Ascending aorta (tissue), 2 donors: Measurements from ENCODE around the gene MORC3. TPM values are rescaled to one million over a fixed set of nuclear protein-coding genes. Genes with fewer than 3 reads are reported as not detected.

Experiments used
- DNase-seq, 2 donors: peaks; one replicate each; pipeline ENCODE4 v3.0.0-alpha.2; 2019; ENCODE audit warnings: low spot score in 2 of 2
- H3K27ac ChIP-seq, 2 donors: fragments of 200-600 bp; sonication (generic); one replicate each; pipeline ENCODE4 v1.5.1; 2016 to 2017; ENCODE audit warnings: mild to moderate bottlenecking in 1 of 2
- H3K27me3 ChIP-seq: fragments of 200-600 bp; sonication (generic); one replicate; pipeline ENCODE4 v1.5.1; 2017
- H3K36me3 ChIP-seq, 2 donors: fragments of 200-600 bp; sonication (generic); one replicate each; pipeline ENCODE4 v1.5.1; 2016
- H3K4me1 ChIP-seq, 2 donors: fragments of 200-600 bp; sonication (generic); one replicate each; pipeline ENCODE4 v1.5.1; 2016 to 2017; ENCODE audit warnings: mild to moderate bottlenecking in 1 of 2
- H3K4me3 ChIP-seq, 2 donors: fragments of 200-600 bp; sonication (generic); one replicate each; pipeline ENCODE4 v1.5.1; 2016 to 2017; ENCODE audit warnings: mild to moderate bottlenecking in 1 of 2
- H3K9me3 ChIP-seq, 2 donors: fragments of 200-600 bp; sonication (generic); one replicate each; pipeline ENCODE4 v1.5.1; 2016
- CTCF ChIP-seq, 3 experiments: fragments of 200-600 bp in 2 of 3; fragments of 450-650 bp in 1 of 3; sonication (generic) in 2 of 3; IDR thresholded peaks; one replicate each; pipeline ENCODE4 v1.5.1; 2016 to 2019; ENCODE audit warnings: antibody characterized with exemption in 3 of 3, mild to moderate bottlenecking in 1 of 3, moderate library complexity in 1 of 3
- intact Hi-C: fragments of 100-400 bp; cut with DNase I; formaldehyde crosslinking; loops from one replicate; pipeline ENCODE4 v1.15.1; 2023
- total RNA-seq: library from RNA; depleted of rRNA; stranded (reverse); fragments of >200 nt; gene quantifications from one replicate; pipeline ENCODE4 v1.1.0, GENCODE V29; 2016

The MORC3 gene
- total RNA-seq, 1 donor from 2014 or later, result 7.9 TPM

- no peak for DNase-seq
- no peaks in the 10 kb centered on the region for H3K9me3 ChIP-seq
- intact Hi-C loops, result no loop called here
- no peak overlapping the region for H3K4me3 ChIP-seq
- H3K36me3 ChIP-seq, result peaks cover 0 to 3% of the 10 kb centered on the region in 2 donors
- no peaks in the 10 kb centered on the region for H3K27me3 ChIP-seq
- no peak overlapping the region for H3K27ac ChIP-seq
- no peaks in the 10 kb centered on the region for H3K4me1 ChIP-seq
- TF ChIP-seq CTCF (IDR thresholded peaks at IDR 0.05), result no peak
Measured at GRCh38 chr21:36402339-36402738, 82.3 kb downstream of the MORC3 start.

- no peaks in the 10 kb centered on the region for H3K4me1 ChIP-seq
- H3K27me3 ChIP-seq, result no peaks in the 10 kb centered on the region
- H3K9me3 ChIP-seq, result no peaks in the 10 kb centered on the region
- DNase-seq, result no peak
- H3K27ac ChIP-seq, result no peak overlapping the region
- no peak for TF ChIP-seq CTCF (IDR thresholded peaks at IDR 0.05)
- H3K4me3 ChIP-seq, result no peak overlapping the region
- intact Hi-C loops, result no loop called here
- peaks cover 0 to 3% of the 10 kb centered on the region in 2 donors for H3K36me3 ChIP-seq
Measured at GRCh38 chr21:36403713-36404112, 83.7 kb downstream of the MORC3 start.

GRCh38 chr21:36408568-36408967 is 88.6 kb downstream of the MORC3 start:
- Histone ChIP-seq H3K4me3 (no peak overlapping the region), H3K36me3 (peaks cover 8 to 18% of the 10 kb centered on the region in 2 donors), H3K9me3 (no peaks in the 10 kb centered on the region), H3K27ac (no peak overlapping the region), H3K4me1 (no peaks in the 10 kb centered on the region), H3K27me3 (no peaks in the 10 kb centered on the region)
- intact Hi-C loops, result no loop called here
- no peak for TF ChIP-seq CTCF (IDR thresholded peaks at IDR 0.05)
- no peak for DNase-seq

- Histone ChIP-seq H3K27me3 (no peaks in the 10 kb centered on the region), H3K27ac (no peak overlapping the region), H3K9me3 (no peaks in the 10 kb centered on the region), H3K4me1 (no peaks in the 10 kb centered on the region), H3K4me3 (no peak overlapping the region), H3K36me3 (peaks cover 8 to 18% of the 10 kb centered on the region in 2 donors)
- intact Hi-C loops, result no loop called here
- no peak for TF ChIP-seq CTCF (IDR thresholded peaks at IDR 0.05)
- DNase-seq, result no peak
Measured at GRCh38 chr21:36411301-36411700, 91.3 kb downstream of the MORC3 start.

- Histone ChIP-seq H3K27me3 (no peaks in the 10 kb centered on the region), H3K36me3 (peaks cover 8 to 18% of the 10 kb centered on the region in 2 donors), H3K9me3 (no peaks in the 10 kb centered on the region), H3K4me1 (no peaks in the 10 kb centered on the region), H3K4me3 (no peak overlapping the region), H3K27ac (no peak overlapping the region)
- no peak for TF ChIP-seq CTCF (IDR thresholded peaks at IDR 0.05)
- intact Hi-C loops, result no loop called here
- DNase-seq, result no peak
Measured at GRCh38 chr21:36412916-36413315, 92.9 kb downstream of the MORC3 start.

- DNase-seq, result no peak
- no peaks in the 10 kb centered on the region for H3K9me3 ChIP-seq
- no peak overlapping the region for H3K4me3 ChIP-seq
- no peak overlapping the region for H3K27ac ChIP-seq
- intact Hi-C loops, result no loop called here
- no peak for TF ChIP-seq CTCF (IDR thresholded peaks at IDR 0.05)
- no peaks in the 10 kb centered on the region for H3K4me1 ChIP-seq
- H3K27me3 ChIP-seq, result no peaks in the 10 kb centered on the region
- H3K36me3 ChIP-seq, result peaks cover 8 to 18% of the 10 kb centered on the region in 2 donors
Measured at GRCh38 chr21:36415375-36415774, 95.4 kb downstream of the MORC3 start.
